Mesothelial cell of epicardium (in vitro differentiated cells): ENCODE data around the gene NDUFA12. TPM values are rescaled to one million over a fixed set of nuclear protein-coding genes. Genes with fewer than 3 reads are reported as not detected.

ENCODE experiments used
- DNase-seq, 2 experiments: peaks; one replicate each; pipeline ENCODE4 v3.0.0; 2021; ENCODE audit warnings: low spot score in 2 of 2; ENCODE audit not compliant: unreplicated experiment in 2 of 2
- H3K27ac Mint-ChIP-seq: 2 replicates; pipeline ENCODE4 v1.8.0; 2021; ENCODE audit warnings: mixed read lengths
- H3K27me3 Mint-ChIP-seq: 2 replicates; pipeline ENCODE4 v1.8.0; 2021; ENCODE audit warnings: low read depth, mixed read lengths
- H3K36me3 Mint-ChIP-seq: 2 replicates; pipeline ENCODE4 v1.8.0; 2021; ENCODE audit warnings: mixed read lengths
- H3K4me1 Mint-ChIP-seq: 2 replicates; pipeline ENCODE4 v1.8.0; 2021; ENCODE audit warnings: mixed read lengths
- H3K4me3 Mint-ChIP-seq: 2 replicates; pipeline ENCODE4 v1.8.0; 2021; ENCODE audit warnings: mild to moderate bottlenecking, moderate library complexity, mixed read lengths
- H3K9me3 Mint-ChIP-seq: 2 replicates; pipeline ENCODE4 v1.8.0; 2021; ENCODE audit warnings: mixed read lengths
- total RNA-seq: library from RNA; stranded (reverse); gene quantifications from 3 replicates; pipeline ENCODE4 v1.2.1, GENCODE V29; 2021
- TF ChIP-seq, protein P1 (sequence below): fragments of 200-600 bp; sonication (generic); IDR thresholded peaks from one replicate; pipeline ENCODE4 v1.5.0; 2021; ENCODE audit warnings: antibody characterized with exemption; ENCODE audit not compliant: unreplicated experiment

The NDUFA12 gene
- total RNA-seq, 1 donor from 2014 or later = 63.4 TPM

- no peak overlapping the region for H3K27ac Mint-ChIP-seq
- DNase-seq = no peak
- H3K27me3 Mint-ChIP-seq = no peaks in the 10 kb centered on the region
- no peak overlapping the region for H3K4me3 Mint-ChIP-seq
- TF ChIP-seq, protein P1, sequence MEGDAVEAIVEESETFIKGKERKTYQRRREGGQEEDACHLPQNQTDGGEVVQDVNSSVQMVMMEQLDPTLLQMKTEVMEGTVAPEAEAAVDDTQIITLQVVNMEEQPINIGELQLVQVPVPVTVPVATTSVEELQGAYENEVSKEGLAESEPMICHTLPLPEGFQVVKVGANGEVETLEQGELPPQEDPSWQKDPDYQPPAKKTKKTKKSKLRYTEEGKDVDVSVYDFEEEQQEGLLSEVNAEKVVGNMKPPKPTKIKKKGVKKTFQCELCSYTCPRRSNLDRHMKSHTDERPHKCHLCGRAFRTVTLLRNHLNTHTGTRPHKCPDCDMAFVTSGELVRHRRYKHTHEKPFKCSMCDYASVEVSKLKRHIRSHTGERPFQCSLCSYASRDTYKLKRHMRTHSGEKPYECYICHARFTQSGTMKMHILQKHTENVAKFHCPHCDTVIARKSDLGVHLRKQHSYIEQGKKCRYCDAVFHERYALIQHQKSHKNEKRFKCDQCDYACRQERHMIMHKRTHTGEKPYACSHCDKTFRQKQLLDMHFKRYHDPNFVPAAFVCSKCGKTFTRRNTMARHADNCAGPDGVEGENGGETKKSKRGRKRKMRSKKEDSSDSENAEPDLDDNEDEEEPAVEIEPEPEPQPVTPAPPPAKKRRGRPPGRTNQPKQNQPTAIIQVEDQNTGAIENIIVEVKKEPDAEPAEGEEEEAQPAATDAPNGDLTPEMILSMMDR = no peak
- H3K36me3 Mint-ChIP-seq = no peaks in the 10 kb centered on the region
- peaks cover 2% of the 10 kb centered on the region for H3K4me1 Mint-ChIP-seq
- H3K9me3 Mint-ChIP-seq = no peaks in the 10 kb centered on the region
Observed at GRCh38 chr12:94963649-94964048, 39.8 kb downstream of the NDUFA12 start.

DNA sequence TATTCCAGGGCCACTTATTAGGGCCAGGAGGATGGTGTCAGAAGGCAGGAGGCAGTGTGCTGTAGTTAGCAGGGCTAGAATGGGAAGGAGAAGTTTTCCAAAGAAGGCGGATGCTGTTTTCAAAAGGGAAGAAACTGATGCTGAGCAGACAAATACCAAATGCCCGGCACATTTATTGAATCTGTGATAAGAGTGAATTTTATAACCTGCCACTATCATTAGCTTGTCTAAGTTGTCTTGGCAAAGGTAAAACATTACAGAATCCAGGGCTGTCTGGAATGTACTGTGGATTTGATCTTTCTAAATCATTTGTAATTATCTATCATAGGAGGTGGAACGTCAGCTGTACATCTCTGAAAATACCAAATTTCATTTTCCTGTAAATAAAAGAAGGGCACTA, 40.8 kb downstream of the NDUFA12 start:
- H3K36me3 Mint-ChIP-seq = no peaks in the 10 kb centered on the region

GRCh38 chr12:94961911-94962310, 41.6 kb downstream of the NDUFA12 start:
- TF ChIP-seq, protein P1 = no peak
- Mint-ChIP-seq H3K27me3 (no peaks in the 10 kb centered on the region), H3K9me3 (no peaks in the 10 kb centered on the region), H3K4me1 (peaks cover 4% of the 10 kb centered on the region), H3K36me3 (no peaks in the 10 kb centered on the region), H3K27ac (no peak overlapping the region), H3K4me3 (no peak overlapping the region)
- DNase-seq = no peak

More for the DNA sequence above, 40.8 kb downstream of the NDUFA12 start:
- TF ChIP-seq, protein P1 = no peak
- H3K27ac Mint-ChIP-seq = no peak overlapping the region
- H3K4me3 Mint-ChIP-seq = no peak overlapping the region
- no peaks in the 10 kb centered on the region for H3K27me3 Mint-ChIP-seq
- H3K4me1 Mint-ChIP-seq = peaks cover 2% of the 10 kb centered on the region
- no peak for DNase-seq
- H3K9me3 Mint-ChIP-seq = no peaks in the 10 kb centered on the region

DNA sequence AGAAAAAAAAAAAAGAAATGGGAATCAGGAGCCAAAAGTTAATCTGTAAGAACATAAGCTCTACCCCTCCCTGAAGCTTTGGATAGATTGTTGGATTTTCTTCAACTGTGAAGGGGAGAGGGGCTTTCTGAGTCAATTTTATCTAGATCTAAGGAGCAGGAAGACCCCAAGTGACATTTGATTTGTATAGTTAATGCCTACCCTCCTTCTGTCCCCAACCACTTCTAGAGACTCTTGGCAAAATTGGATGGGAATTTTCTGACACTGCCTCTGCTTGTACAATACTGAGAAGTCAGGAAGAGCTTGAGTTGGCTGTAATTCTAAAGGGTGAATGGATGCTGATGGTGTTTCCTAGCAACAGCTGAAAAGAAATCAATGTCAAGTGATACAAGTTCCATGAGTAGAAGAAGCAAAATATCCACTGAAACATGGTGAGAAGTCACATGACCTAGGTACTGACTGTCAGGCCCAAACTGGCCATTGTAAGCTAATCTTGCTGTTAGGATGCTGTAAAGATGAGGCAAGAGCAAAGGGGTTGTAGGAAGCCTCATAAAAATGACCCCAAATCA, 42.2 kb downstream of the NDUFA12 start:
- H3K9me3 Mint-ChIP-seq = no peaks in the 10 kb centered on the region
- H3K4me1 Mint-ChIP-seq = peaks cover 6% of the 10 kb centered on the region
- no peak for DNase-seq
- H3K27ac Mint-ChIP-seq = no peak overlapping the region
- TF ChIP-seq, protein P1 = no peak
- H3K27me3 Mint-ChIP-seq = peaks cover 2% of the 10 kb centered on the region
- no peak overlapping the region for H3K4me3 Mint-ChIP-seq
- no peaks in the 10 kb centered on the region for H3K36me3 Mint-ChIP-seq

DNA sequence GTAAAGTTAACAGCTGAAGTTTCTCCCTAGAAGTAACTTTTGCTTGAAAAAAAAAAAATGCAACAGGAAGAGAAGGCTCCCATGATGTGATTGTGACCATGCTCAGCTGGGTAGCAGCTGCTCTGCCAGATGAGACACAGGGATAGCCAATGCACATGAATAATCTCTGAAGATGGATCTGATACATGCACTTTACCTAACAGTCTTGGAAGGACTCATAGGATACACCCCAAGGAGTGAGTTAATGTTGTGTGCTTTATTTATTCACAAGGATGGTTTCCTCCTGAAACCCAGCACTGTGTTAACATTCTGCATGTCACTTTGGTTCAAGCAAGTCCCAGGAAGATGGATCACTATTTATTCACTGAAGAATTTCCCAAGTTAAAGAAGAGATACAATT, 46.5 kb downstream of the NDUFA12 start:
- H3K27ac Mint-ChIP-seq = no peak overlapping the region
- no peak overlapping the region for H3K4me3 Mint-ChIP-seq
- peaks cover 26% of the 10 kb centered on the region for H3K27me3 Mint-ChIP-seq
- H3K36me3 Mint-ChIP-seq = no peaks in the 10 kb centered on the region
- TF ChIP-seq, protein P1 = no peak
- peaks cover 8% of the 10 kb centered on the region for H3K4me1 Mint-ChIP-seq
- DNase-seq = no peak
- H3K9me3 Mint-ChIP-seq = no peaks in the 10 kb centered on the region
